ENCODE measurements around the gene ARHGAP26.

ARHGAP26 gene

DNA sequence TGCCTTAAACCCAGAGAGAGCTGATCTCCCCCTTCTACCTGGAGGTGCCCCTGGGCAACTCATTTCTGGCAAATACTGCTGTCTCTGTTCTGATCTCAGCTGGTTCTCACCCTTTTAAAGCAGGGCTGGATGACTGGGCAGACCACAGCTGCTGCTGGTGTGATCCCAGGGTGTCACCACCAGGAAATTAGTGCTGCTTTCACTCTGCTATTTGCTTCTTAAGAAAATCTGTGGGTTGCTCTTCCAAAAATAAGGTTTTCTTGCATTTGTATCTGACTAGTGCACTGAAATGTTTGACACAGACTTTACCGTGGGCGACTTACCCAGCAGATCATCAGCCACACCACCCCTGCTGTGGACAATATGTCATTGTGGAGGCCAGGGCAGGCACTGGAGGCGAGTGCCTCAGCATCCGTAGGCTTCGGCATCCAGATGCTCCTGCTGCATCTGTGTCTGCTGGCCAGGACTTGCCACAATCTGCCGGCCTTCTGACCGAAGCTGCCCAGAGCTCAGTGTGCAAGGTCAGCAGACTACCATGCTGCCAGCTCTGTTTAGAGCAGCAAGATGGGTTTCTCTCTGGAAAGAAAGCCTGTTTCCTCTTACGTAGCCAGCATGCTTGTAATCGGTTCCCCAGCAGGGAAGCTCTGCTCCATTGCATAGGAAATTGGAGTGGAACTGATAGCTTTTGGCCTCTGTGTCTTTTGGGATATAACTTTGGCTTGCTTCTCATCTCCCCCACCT lies 13.6 kb downstream of the ARHGAP26 start:
- peak; percentile 67 for DNase-seq

DNA sequence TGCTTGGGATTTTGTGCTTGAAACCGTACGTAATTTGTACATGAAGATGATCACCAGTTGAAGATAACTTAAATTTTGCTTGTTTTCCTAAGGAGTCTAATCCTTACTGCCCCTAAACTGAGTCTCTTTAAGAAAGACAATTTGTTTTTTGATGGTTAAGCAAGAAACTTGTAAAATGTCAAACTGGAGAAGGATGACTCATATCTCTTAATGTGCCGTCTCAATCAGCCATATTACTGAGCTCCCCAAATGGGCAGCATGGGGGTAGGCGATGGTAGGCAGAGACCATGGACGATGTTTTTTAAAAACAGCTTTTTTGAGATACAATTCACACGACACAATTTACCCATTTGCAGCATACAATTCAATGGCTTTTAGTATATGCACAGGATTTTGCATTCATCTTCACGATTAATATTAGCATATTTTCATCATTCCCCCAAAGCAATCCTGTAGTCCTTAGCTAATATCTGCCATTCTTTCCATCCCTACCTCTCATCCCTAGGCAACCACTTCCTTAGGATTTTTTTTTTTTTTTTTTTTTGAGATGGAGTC lies 14.3 kb downstream of the ARHGAP26 start:
- no peak for ATAC-seq
- DNase-seq, result no peak

More for the DNA sequence above, 13.6 kb downstream of the ARHGAP26 start:
- peak; percentile 97 for ATAC-seq

- DNase-seq, result no peak
- no peak for ATAC-seq
These were observed 15.0 kb downstream of the ARHGAP26 start for GRCh38 chr5:142785206-142785605.

- no peak for ATAC-seq
- no peak for DNase-seq
These were observed 19.0 kb downstream of the ARHGAP26 start for GRCh38 chr5:142789206-142789605.

GRCh38 chr5:142792012-142792864 lies 22.1 kb downstream of the ARHGAP26 start:
- DNase-seq (no peak), ATAC-seq (no peak)

- ATAC-seq, result no peak
These were observed 22.7 kb downstream of the ARHGAP26 start for GRCh38 chr5:142792865-142793232.

DNA sequence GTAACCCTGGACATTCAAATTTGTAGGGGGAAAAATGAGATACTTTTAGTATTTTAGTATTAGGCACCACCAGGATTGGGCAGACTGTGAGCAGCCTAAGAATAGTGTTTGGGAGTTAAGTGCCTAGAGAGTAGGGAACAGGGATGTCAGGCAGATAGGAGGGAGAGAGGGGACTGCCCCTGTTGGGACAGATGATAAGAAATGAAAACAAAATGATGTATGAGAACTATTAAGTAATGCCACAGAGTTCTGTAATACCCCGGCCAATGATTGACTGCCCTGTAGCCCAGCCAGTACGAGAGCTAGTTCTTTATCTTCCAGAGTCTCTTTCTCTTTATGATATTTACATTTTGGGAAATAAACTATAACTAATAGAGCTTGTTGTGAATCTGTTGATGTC lies 24.4 kb downstream of the ARHGAP26 start:
- no peak for ATAC-seq

More at GRCh38 chr5:142792865-142793232, 22.7 kb downstream of the ARHGAP26 start:
- no peak for DNase-seq

GRCh38 chr5:142795251-142795650 lies 25.1 kb downstream of the ARHGAP26 start:
- DNase-seq, result no peak

More for the DNA sequence above, 24.4 kb downstream of the ARHGAP26 start:
- no peak for DNase-seq

GRCh38 chr5:142796492-142797109 lies 26.4 kb downstream of the ARHGAP26 start:
- DNase-seq (no peak), ATAC-seq (no peak)

More at GRCh38 chr5:142795251-142795650, 25.1 kb downstream of the ARHGAP26 start:
- ATAC-seq, result no peak

DNA sequence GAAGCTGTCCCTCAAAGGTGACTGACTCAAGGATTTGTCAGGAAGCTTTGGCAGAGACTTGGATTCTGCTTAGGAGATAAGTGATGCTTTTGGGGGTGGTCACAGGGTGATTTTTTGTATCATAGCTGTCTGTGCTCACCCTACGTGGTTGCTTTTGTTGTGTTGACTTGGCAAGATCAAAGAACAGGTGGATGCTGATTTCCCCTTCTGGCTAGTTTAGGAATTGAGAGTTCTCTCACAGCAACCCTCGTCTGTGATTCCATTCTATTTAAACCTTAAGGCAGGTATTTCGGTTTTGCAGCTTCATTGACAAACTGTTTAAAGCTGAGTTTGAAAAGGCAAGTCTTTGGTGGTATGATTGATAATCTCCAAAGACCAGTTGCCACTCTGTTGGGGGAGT lies 27.2 kb downstream of the ARHGAP26 start:
- DNase-seq, result no peak
- ATAC-seq, result no peak

GRCh38 chr5:142798099-142798770 lies 28.1 kb downstream of the ARHGAP26 start:
- peak; percentile 25 for ATAC-seq
- no peak for DNase-seq

GRCh38 chr5:142800776-142801494 lies 30.8 kb downstream of the ARHGAP26 start:
- DNase-seq (peak; percentile 45), ATAC-seq (peak; percentile 73)

DNA sequence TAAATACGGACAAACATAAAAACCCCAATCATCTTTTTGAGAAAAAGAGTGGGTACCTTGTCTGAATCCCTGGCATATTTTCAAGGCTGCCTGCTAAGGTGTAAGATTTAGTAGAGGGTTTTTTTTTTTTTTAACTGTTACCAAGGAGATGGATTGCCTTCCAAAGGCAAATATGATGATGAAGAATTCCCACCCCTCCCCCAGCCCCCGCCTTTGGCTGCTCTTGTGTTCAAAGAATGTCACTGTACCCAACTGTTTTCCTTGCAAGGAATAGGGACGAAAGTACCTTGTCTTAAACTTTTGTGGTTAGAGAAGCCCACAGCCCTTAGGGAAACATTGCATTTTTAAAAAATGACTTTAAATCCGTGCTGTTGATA lies 31.3 kb downstream of the ARHGAP26 start:
- DNase-seq (no peak), ATAC-seq (no peak)

DNA sequence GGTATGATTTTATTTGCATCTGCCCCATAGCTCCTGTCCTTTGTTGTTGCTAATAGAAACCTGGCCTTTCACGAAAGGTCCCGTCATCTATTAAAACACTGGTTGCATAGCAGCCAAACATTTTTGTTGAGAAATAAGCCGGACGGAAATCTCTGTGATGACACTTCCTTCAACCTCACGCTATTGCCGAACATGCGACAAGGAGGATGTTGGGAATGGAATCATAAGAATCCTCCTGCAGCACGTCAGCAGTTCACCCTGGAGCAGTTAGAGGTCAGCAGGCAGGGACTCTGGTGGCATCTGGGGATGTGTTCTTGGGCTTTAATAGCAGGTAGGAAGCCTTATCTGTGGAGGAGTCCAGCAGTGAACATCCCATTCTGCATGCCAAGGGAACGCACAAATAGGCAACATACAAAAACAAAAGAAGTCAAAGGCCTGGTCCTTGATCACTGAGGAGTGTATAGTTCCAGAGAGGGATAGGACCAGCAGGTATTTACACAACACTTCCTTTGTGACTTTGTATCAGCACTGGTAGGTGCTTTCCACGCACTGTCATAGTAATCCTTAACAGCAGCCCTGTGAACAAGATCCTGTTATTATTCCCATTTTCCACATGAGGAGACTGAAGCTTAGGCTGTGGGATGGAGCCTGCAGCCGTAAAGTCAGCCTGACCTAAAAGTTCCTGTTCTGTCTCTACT lies 33.4 kb downstream of the ARHGAP26 start:
- DNase-seq (no peak), ATAC-seq (no peak)

GRCh38 chr5:142805339-142805738 lies 35.2 kb downstream of the ARHGAP26 start:
- no peak for ATAC-seq
- no peak for DNase-seq

- ATAC-seq, result no peak
These were observed 36.7 kb downstream of the ARHGAP26 start for GRCh38 chr5:142806841-142807267.

DNA sequence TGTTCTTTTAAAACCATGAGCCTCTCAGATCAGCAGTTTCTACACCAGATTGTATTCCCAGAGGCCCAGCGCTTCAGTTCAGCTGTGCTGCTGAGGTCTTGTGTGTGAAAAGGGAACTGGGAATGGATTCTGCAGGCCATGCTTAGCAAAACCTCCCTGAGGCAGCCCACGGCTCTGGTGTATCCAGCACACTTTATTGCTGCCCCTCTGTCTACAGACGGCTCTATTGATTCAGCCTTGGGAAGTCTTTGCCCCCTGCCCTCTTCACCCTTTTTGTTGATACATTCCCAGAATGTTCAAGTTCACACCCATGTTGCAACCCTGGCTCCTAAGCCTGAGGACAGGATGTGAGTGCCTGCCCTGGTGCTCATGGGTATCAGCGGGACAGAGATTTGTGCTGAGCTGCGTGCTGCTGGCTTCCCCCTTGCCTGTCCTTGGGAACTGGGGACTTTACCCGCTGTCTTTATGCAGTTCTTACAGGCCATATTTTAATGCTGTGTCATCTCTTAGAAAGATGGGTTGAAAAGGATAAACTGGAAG lies 37.3 kb downstream of the ARHGAP26 start:
- no peak for ATAC-seq
- DNase-seq, result no peak

More at GRCh38 chr5:142806841-142807267, 36.7 kb downstream of the ARHGAP26 start:
- no peak for DNase-seq

GRCh38 chr5:142808878-142809598 lies 38.9 kb downstream of the ARHGAP26 start:
- DNase-seq (no peak), ATAC-seq (no peak)

DNA sequence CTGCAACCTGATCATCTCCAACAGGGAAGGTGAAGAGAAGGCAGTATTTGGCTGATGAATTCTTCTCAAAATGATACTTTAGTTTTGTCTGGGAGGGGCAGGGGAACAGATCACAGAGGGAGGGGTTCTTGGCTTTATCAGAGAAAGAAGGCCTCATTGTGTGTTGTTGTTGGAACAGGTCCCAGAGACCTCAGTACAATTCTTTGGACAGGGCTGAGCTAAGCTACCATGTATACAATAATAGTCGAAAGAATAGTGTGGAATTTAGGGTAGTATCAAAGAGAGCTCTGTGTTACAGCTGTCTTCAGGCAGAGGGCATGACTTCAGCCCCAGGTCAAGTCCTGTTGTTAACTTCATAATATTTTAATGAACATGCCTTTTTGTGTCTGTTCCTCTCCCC lies 39.9 kb downstream of the ARHGAP26 start:
- DNase-seq (no peak), ATAC-seq (no peak)

Data from stimulated activated naive CD8-positive, alpha-beta T cell treated with anti-CD3 and anti-CD28 coated beads, Interleukin-15, Interleukin-2, amounts not matched to agents 100 U/mL and 50 U/mL, for 24 hours (primary cell).